Aorta (tissue), 5 donors: ENCODE data around the gene P4HB. TPM values are rescaled to one million over a fixed set of nuclear protein-coding genes. Genes with fewer than 3 reads are reported as not detected.

ENCODE experiments used
- ATAC-seq: fragments of 200-7000 bp; cut with Tn5 transposase; one replicate; pipeline ENCODE4 v1.9.1; 2022; ENCODE audit warnings: moderate library complexity; ENCODE audit not compliant: low FRiP score
- DNase-seq, 2 donors: peaks; one replicate each; pipeline ENCODE4 v3.0.0-alpha.2; 2020
- H3K27ac ChIP-seq, 2 donors: one replicate each; pipeline ENCODE4 v1.5.1; 2013; ENCODE audit warnings: low read length in 2 of 2, mild to moderate bottlenecking in 2 of 2, moderate library complexity in 2 of 2, control low read depth in 1 of 2, inconsistent platforms in 1 of 2, low read depth in 1 of 2
- H3K27me3 ChIP-seq, 2 donors: one replicate each; pipeline ENCODE4 v1.6.1; 2013; ENCODE audit warnings: control low read depth in 1 of 2, low read length in 1 of 2, mild to moderate bottlenecking in 1 of 2, moderate library complexity in 1 of 2; ENCODE audit not compliant: insufficient read depth in 2 of 2, control insufficient read depth in 1 of 2
- H3K36me3 ChIP-seq, 2 donors: one replicate each; pipeline ENCODE4 v1.6.1; 2013; ENCODE audit warnings: control low read depth in 1 of 2, low read length in 1 of 2, mild to moderate bottlenecking in 1 of 2; ENCODE audit not compliant: insufficient read depth in 2 of 2, control insufficient read depth in 1 of 2
- H3K4me1 ChIP-seq, 2 donors: one replicate each; pipeline ENCODE4 v1.6.1; 2013; ENCODE audit warnings: low read length in 2 of 2, control low read depth in 1 of 2, mild to moderate bottlenecking in 1 of 2, moderate library complexity in 1 of 2; ENCODE audit not compliant: insufficient read depth in 2 of 2, control insufficient read depth in 1 of 2
- H3K4me3 ChIP-seq, 2 donors: one replicate each; pipeline ENCODE4 v1.5.1; 2013; ENCODE audit warnings: low read length in 2 of 2, control low read depth in 1 of 2, mild to moderate bottlenecking in 1 of 2
- H3K9me3 ChIP-seq: one replicate; pipeline ENCODE4 v1.6.1; 2013; ENCODE audit warnings: mild to moderate bottlenecking, low read length; ENCODE audit not compliant: control insufficient read depth
- WGBS, 2 donors: extraction: QIAGEN DNeasy Blood & Tissue Kit; methylation state at CpG; one replicate each; pipeline ENCODE4 v1.1.7; 2013; 5-methylcytosine and 5-hydroxymethylcytosine counted together
- intact Hi-C, 2 donors: fragments of 100-400 bp; cut with DNase I; formaldehyde crosslinking; loops; one replicate each; pipeline versions ENCODE4 v1.14.2 to v1.15.0; 2022
- polyA plus RNA-seq, 2 donors: library from polyadenylated mRNA; stranded (reverse); fragments of 200-250 nt; gene quantifications; one replicate each; pipeline ENCODE4 v1.2.3, GENCODE V29; 2013
- total RNA-seq, 2 donors: library from RNA; stranded (reverse); fragmentation: NEBNext Ultra II Directional; extraction: Animal tissue kit (Norgen Biotek cat#: 25700); gene quantifications; one replicate each; pipeline ENCODE4 v1.2.1, GENCODE V29; 2021
- donor health status: healthy with polysubstance abuse.
- donor health status: Bipolar disorder and iron deficiency.
- donor health status: DM: no; HTN: no; CAD: no.
- donor health status: DM: no; HTN: no; CAD: no.
- donor health status: DM: yes; HTN: yes; CAD: no.

Gene P4HB
- total and polyA plus RNA-seq, 4 donors = 275 to 537 (median 422) TPM

- H3K4me1 ChIP-seq = no peaks in the 10 kb centered on the region
- ATAC-seq (peak; percentile 40), DNase-seq (peak in 1 of 2 donors; percentile 65)
- intact Hi-C loops = no loop called here
- WGBS, 2 donors = 7% methylated on average over 18 of the region's 18 CpGs
- no peaks in the 10 kb centered on the region for H3K27me3 ChIP-seq
- peak overlapping the region in 1 of 2 donors; percentile 41 for H3K27ac ChIP-seq
- peak overlapping the region; percentile 80 to 84 for H3K4me3 ChIP-seq
- no peaks in the 10 kb centered on the region for H3K9me3 ChIP-seq
- H3K36me3 ChIP-seq = no peaks in the 10 kb centered on the region
Observed at GRCh38 chr17:81831957-81832607, 28.3 kb downstream of the P4HB start.

- intact Hi-C loops = no loop called here
- Histone ChIP-seq H3K36me3 (no peaks in the 10 kb centered on the region), H3K27ac (peak overlapping the region in 1 of 2 donors; percentile 41), H3K9me3 (no peaks in the 10 kb centered on the region), H3K27me3 (no peaks in the 10 kb centered on the region), H3K4me3 (no peak overlapping the region), H3K4me1 (no peaks in the 10 kb centered on the region)
- ATAC-seq (no peak), DNase-seq (no peak)
- 83 to 85% methylated on average over 7 of the region's 7 CpGs for WGBS, 2 donors
Observed at GRCh38 chr17:81831563-81831956, 28.8 kb downstream of the P4HB start.

GRCh38 chr17:81829858-81830257, 30.5 kb downstream of the P4HB start:
- WGBS, 2 donors = 82 to 88% methylated on average over 6 of the region's 6 CpGs
- intact Hi-C loops = no loop called here
- Histone ChIP-seq H3K27ac (no peak overlapping the region), H3K36me3 (no peaks in the 10 kb centered on the region), H3K9me3 (no peaks in the 10 kb centered on the region), H3K4me1 (no peaks in the 10 kb centered on the region), H3K27me3 (no peaks in the 10 kb centered on the region), H3K4me3 (no peak overlapping the region)
- ATAC-seq = no peak
- no peak for DNase-seq

- H3K36me3 ChIP-seq = no peaks in the 10 kb centered on the region
- intact Hi-C loops = no loop called here
- no peaks in the 10 kb centered on the region for H3K27me3 ChIP-seq
- no peaks in the 10 kb centered on the region for H3K4me1 ChIP-seq
- no peak for DNase-seq
- ATAC-seq = no peak
- no peak overlapping the region for H3K4me3 ChIP-seq
- WGBS, 2 donors = 75 to 77% methylated on average over 7 of the region's 7 CpGs
- no peak overlapping the region for H3K27ac ChIP-seq
- H3K9me3 ChIP-seq = no peaks in the 10 kb centered on the region
Observed at GRCh38 chr17:81828656-81829055, 31.7 kb downstream of the P4HB start.

- H3K4me1 ChIP-seq = no peaks in the 10 kb centered on the region
- DNase-seq = no peak
- H3K36me3 ChIP-seq = peaks cover 0 to 3% of the 10 kb centered on the region in 2 donors
- intact Hi-C loops = no loop called here
- no peaks in the 10 kb centered on the region for H3K27me3 ChIP-seq
- no peaks in the 10 kb centered on the region for H3K9me3 ChIP-seq
- H3K4me3 ChIP-seq = no peak overlapping the region
- 77 to 83% methylated on average over 11 of the region's 11 CpGs for WGBS, 2 donors
- ATAC-seq = no peak
- H3K27ac ChIP-seq = no peak overlapping the region
Observed at GRCh38 chr17:81825841-81826466, 34.4 kb downstream of the P4HB start.

- no peak for DNase-seq
- Histone ChIP-seq H3K27ac (no peak overlapping the region), H3K4me1 (no peaks in the 10 kb centered on the region), H3K36me3 (peaks cover 0 to 3% of the 10 kb centered on the region in 2 donors), H3K4me3 (no peak overlapping the region), H3K9me3 (no peaks in the 10 kb centered on the region), H3K27me3 (no peaks in the 10 kb centered on the region)
- no peak for ATAC-seq
- WGBS, 2 donors = 81 to 90% methylated on average over 11 of the region's 11 CpGs
- intact Hi-C loops = loop anchor here in 1 of 2 donors (5.0 kb wide), 1 partner anchor 38 kb away; the partner anchor contains the start of gene P4HB
Observed at GRCh38 chr17:81824595-81824994, 35.7 kb downstream of the P4HB start.

- DNase-seq (no peak), ATAC-seq (no peak)
- Histone ChIP-seq H3K4me3 (no peak overlapping the region), H3K36me3 (peaks cover 0 to 3% of the 10 kb centered on the region in 2 donors), H3K9me3 (no peaks in the 10 kb centered on the region), H3K27ac (no peak overlapping the region), H3K27me3 (no peaks in the 10 kb centered on the region), H3K4me1 (no peaks in the 10 kb centered on the region)
- intact Hi-C loops = loop anchor here in 1 of 2 donors (5.0 kb wide), 1 partner anchor 38 kb away; the partner anchor contains the start of gene P4HB
- 90 to 91% methylated on average over 33 of the region's 33 CpGs for WGBS, 2 donors
Observed at GRCh38 chr17:81823820-81824550, 36.4 kb downstream of the P4HB start.

- 92 to 94% methylated on average over 26 to 30 of the region's 30 CpGs for WGBS, 2 donors
- no peak overlapping the region for H3K27ac ChIP-seq
- H3K27me3 ChIP-seq = no peaks in the 10 kb centered on the region
- peak; percentile 6 for ATAC-seq
- H3K4me3 ChIP-seq = no peak overlapping the region
- H3K9me3 ChIP-seq = no peaks in the 10 kb centered on the region
- intact Hi-C loops = loop anchor here in 1 of 2 donors (5.0 kb wide), 1 partner anchor 39 kb away; the partner anchor contains the start of gene P4HB
- no peaks in the 10 kb centered on the region for H3K4me1 ChIP-seq
- no peak for DNase-seq
- peaks cover 0 to 3% of the 10 kb centered on the region in 2 donors for H3K36me3 ChIP-seq
Observed at GRCh38 chr17:81822996-81823819, 37.1 kb downstream of the P4HB start.
